Astrocyte (in vitro differentiated cells and primary cell): ENCODE data around the gene FANCI. TPM values are rescaled to one million over a fixed set of nuclear protein-coding genes. Genes with fewer than 3 reads are reported as not detected.

Source experiments
- DNase-seq: peaks from one replicate; pipeline ENCODE4 v3.0.0-alpha.2; 2010; ENCODE audit warnings: low read depth
- FAIRE-seq: peaks from 2 replicates; lab custom pipeline; 2011; peaks lifted over from hg19 to GRCh38; lab: Jason Lieb, UNC
- H2AFZ ChIP-seq: 2 replicates; pipeline ENCODE4 v1.6.0; 2012; ENCODE audit warnings: low read depth, low read length, inconsistent platforms
- H3K27ac ChIP-seq: 2 replicates; pipeline ENCODE4 v1.5.1; 2011; ENCODE audit warnings: low read depth, low read length, inconsistent platforms
- H3K27me3 ChIP-seq: 2 replicates; pipeline ENCODE4 v1.6.0; 2011; ENCODE audit warnings: low read length, inconsistent platforms; ENCODE audit not compliant: insufficient read depth
- H3K36me3 ChIP-seq: 2 replicates; pipeline ENCODE4 v1.5.1; 2011; ENCODE audit warnings: low read length, inconsistent platforms; ENCODE audit not compliant: insufficient read depth
- H3K4me1 ChIP-seq: 2 replicates; pipeline ENCODE4 v1.5.1; 2011; ENCODE audit warnings: low read length, inconsistent platforms; ENCODE audit not compliant: insufficient read depth
- H3K4me2 ChIP-seq: 2 replicates; pipeline ENCODE4 v1.6.0; 2012; ENCODE audit warnings: low read length, inconsistent platforms
- H3K4me3 ChIP-seq: 2 replicates; pipeline ENCODE4 v1.5.1; 2011; ENCODE audit warnings: low read depth, mild to moderate bottlenecking, low read length, inconsistent platforms; ENCODE audit not compliant: insufficient read depth
- H3K79me2 ChIP-seq: 2 replicates; pipeline ENCODE4 v1.6.0; 2012; ENCODE audit warnings: mild to moderate bottlenecking, low read length, inconsistent platforms; ENCODE audit not compliant: insufficient read depth
- H3K9ac ChIP-seq: 2 replicates; pipeline ENCODE4 v1.6.0; 2012; ENCODE audit warnings: mild to moderate bottlenecking, low read length, inconsistent platforms
- H3K9me3 ChIP-seq: 2 replicates; pipeline ENCODE4 v1.5.1; 2012; ENCODE audit warnings: low read depth, mild to moderate bottlenecking, low read length, inconsistent platforms; ENCODE audit not compliant: insufficient read depth
- H4K20me1 ChIP-seq: 2 replicates; pipeline ENCODE4 v1.6.0; 2012; ENCODE audit warnings: low read length, inconsistent platforms; ENCODE audit not compliant: insufficient read depth
- H3K27ac Mint-ChIP-seq: one replicate; pipeline ENCODE4 v1.8.0; 2021; ENCODE audit warnings: mild to moderate bottlenecking, mixed read lengths; ENCODE audit not compliant: unreplicated experiment
- H3K27me3 Mint-ChIP-seq: one replicate; pipeline ENCODE4 v1.8.0; 2021; ENCODE audit warnings: low read depth, mixed read lengths; ENCODE audit not compliant: unreplicated experiment
- H3K36me3 Mint-ChIP-seq: one replicate; pipeline ENCODE4 v1.8.0; 2021; ENCODE audit warnings: low read depth, mixed read lengths; ENCODE audit not compliant: unreplicated experiment
- H3K4me1 Mint-ChIP-seq: one replicate; pipeline ENCODE4 v1.8.0; 2021; ENCODE audit warnings: low read depth, mixed read lengths; ENCODE audit not compliant: unreplicated experiment
- H3K4me3 Mint-ChIP-seq: one replicate; pipeline ENCODE4 v1.8.0; 2021; ENCODE audit warnings: mild to moderate bottlenecking, moderate library complexity, mixed read lengths; ENCODE audit not compliant: unreplicated experiment
- H3K9me3 Mint-ChIP-seq: one replicate; pipeline ENCODE4 v1.8.0; 2021; ENCODE audit warnings: mild to moderate bottlenecking, mixed read lengths; ENCODE audit not compliant: unreplicated experiment
- EZH2 ChIP-seq: IDR thresholded peaks from 2 replicates; pipeline ENCODE4 v1.6.1; 2012; ENCODE audit warnings: mild to moderate bottlenecking, low read length, inconsistent platforms; ENCODE audit not compliant: insufficient read depth
- total RNA-seq: library from RNA; stranded (reverse); gene quantifications from 2 replicates; pipeline ENCODE4 v1.2.1, GENCODE V29; 2021
- TF ChIP-seq, protein P1 (sequence below): IDR thresholded peaks from 2 replicates; pipeline ENCODE4 v1.5.1; 2011; ENCODE audit warnings: low read depth, mild to moderate bottlenecking, inconsistent platforms, low read length, moderate library complexity; ENCODE audit not compliant: insufficient read depth

The FANCI gene
- total RNA-seq, 1 donor from 2014 or later, result 10.6 TPM

DNA sequence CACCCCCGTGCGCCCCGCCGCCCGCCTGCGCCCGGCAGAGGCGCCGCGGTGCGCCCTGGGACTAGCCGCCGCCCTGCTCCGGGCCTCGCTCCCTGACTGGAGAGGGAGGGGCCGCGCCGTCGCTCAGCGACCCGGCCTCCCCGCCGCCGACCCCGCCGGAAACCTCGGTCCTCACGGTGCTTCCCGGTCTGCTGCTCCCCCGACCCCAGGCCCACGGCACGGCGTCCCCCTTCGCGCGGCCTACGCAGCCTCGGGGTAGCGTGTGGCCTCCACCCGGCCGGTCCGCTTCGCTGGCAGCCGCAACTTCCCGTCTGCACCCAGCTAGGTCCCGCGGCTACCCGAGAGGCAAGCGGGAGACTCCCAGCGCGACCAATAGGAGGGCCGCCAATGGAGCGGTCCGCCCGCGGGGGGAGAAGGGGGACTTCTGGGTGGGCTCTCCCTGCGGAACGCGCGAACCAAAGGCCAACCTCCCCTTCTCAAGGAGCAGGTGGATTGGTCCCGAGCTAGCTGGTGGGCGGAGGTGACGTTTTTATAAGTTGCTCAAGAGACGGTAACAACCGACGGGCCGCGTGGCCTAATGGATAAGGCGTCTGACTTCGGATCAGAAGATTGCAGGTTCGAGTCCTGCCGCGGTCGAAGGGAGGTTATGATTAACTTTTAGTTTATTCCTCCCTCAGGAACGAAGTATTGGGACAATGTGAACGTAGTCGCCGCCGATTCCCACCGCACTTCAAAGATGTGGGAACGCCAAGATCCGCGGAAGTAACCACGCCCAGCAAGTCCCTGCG, 90.9 kb downstream of the FANCI start, which contains the start of gene POLG:
POLG (minus strand) TSS at position 315 of the 788 bp plus-strand sequence. CDS start 1,070 bp downstream, outside the sequence.
- Mint-ChIP-seq H3K4me3 (peak within 1 kb of the TSS; percentile 86), H3K9me3 (no peaks in the 10 kb centered on the region), H3K36me3 (peaks cover 4% of the 10 kb centered on the region), H3K27me3 (peaks cover 11% of the 10 kb centered on the region), H3K4me1 (peaks cover 22% of the 10 kb centered on the region), H3K27ac (peak within 1 kb of the TSS; percentile 84)
- DNase-seq (peak; percentile 98), FAIRE-seq (peak; percentile 60)
- Histone ChIP-seq H3K9ac (peak within 1 kb of the TSS; percentile 90), H3K36me3 (peaks cover 28% of the 10 kb centered on the region), H3K27me3 (no peaks in the 10 kb centered on the region), H3K79me2 (peaks cover 46% of the 10 kb centered on the region), H3K4me3 (peak within 1 kb of the TSS; percentile 95), H3K27ac (peak within 1 kb of the TSS; percentile 85), H2AFZ (peak within 1 kb of the TSS; percentile 83), H3K4me1 (peaks cover 29% of the 10 kb centered on the region), H3K4me2 (peak within 1 kb of the TSS; percentile 97), H4K20me1 (peaks cover 43% of the 10 kb centered on the region), H3K9me3 (no peaks in the 10 kb centered on the region)
- TF ChIP-seq EZH2, result no peak
- TF ChIP-seq, protein P1, sequence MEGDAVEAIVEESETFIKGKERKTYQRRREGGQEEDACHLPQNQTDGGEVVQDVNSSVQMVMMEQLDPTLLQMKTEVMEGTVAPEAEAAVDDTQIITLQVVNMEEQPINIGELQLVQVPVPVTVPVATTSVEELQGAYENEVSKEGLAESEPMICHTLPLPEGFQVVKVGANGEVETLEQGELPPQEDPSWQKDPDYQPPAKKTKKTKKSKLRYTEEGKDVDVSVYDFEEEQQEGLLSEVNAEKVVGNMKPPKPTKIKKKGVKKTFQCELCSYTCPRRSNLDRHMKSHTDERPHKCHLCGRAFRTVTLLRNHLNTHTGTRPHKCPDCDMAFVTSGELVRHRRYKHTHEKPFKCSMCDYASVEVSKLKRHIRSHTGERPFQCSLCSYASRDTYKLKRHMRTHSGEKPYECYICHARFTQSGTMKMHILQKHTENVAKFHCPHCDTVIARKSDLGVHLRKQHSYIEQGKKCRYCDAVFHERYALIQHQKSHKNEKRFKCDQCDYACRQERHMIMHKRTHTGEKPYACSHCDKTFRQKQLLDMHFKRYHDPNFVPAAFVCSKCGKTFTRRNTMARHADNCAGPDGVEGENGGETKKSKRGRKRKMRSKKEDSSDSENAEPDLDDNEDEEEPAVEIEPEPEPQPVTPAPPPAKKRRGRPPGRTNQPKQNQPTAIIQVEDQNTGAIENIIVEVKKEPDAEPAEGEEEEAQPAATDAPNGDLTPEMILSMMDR, result no peak

DNA sequence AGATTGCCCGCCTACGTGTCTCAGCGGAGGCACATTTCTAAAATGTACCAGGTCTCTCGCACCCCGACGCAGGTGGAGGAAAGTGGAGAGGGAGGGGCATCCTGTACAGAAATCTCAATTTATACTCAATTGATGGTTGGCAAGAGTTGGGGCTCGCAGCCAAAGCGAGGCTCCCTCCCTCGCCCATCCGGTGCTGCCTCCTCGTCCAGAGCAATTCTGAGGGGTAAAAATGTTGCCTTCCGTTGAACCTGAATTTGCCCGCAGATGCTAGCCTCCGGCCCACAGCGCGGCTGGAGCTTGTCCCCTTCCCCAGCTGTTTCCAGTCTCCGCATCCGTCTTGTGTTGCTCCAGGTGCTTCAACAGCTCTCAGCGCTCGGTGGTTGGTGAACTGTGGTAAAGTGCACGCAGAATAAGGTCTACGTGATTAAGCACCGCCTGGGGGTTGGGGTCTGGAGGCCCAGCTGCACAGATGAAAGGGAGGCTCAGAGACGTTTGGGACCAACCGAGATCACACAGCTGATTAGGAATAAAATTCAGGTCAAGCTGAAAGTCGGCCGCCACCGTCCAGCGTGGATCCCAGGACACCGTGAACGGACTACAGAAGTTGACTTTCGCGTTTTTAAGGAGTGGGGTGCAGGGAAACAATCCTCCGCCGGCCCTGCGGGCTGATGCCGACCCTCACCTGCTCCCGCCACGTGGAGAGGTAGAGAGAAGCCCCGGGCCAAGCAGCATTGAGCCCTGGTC, 91.7 kb downstream of the FANCI start:
- Mint-ChIP-seq H3K9me3 (no peaks in the 10 kb centered on the region), H3K4me3 (peak overlapping the region; percentile 83), H3K4me1 (peaks cover 19% of the 10 kb centered on the region), H3K27me3 (peaks cover 11% of the 10 kb centered on the region), H3K36me3 (peaks cover 3% of the 10 kb centered on the region), H3K27ac (peak overlapping the region; percentile 84)
- Histone ChIP-seq H3K4me3 (peak overlapping the region; percentile 58), H3K79me2 (peaks cover 38% of the 10 kb centered on the region), H3K9me3 (no peaks in the 10 kb centered on the region), H3K4me2 (peak overlapping the region; percentile 88), H3K27me3 (no peaks in the 10 kb centered on the region), H3K9ac (peak overlapping the region; percentile 56), H3K36me3 (peaks cover 22% of the 10 kb centered on the region), H2AFZ (peak overlapping the region; percentile 83), H4K20me1 (peaks cover 35% of the 10 kb centered on the region), H3K27ac (no peak overlapping the region), H3K4me1 (peaks cover 29% of the 10 kb centered on the region)
- TF ChIP-seq, protein P1, result no peak
- peak; percentile 35 for TF ChIP-seq EZH2
- DNase-seq (no peak), FAIRE-seq (no peak)
